Measurements from ENCODE around the gene RCOR1. TPM values are rescaled to one million over a fixed set of nuclear protein-coding genes. Genes with fewer than 3 reads are reported as not detected.

Gene RCOR1
- total RNA-seq, 1 experiment from 2014 or later = 34.1 TPM

DNA sequence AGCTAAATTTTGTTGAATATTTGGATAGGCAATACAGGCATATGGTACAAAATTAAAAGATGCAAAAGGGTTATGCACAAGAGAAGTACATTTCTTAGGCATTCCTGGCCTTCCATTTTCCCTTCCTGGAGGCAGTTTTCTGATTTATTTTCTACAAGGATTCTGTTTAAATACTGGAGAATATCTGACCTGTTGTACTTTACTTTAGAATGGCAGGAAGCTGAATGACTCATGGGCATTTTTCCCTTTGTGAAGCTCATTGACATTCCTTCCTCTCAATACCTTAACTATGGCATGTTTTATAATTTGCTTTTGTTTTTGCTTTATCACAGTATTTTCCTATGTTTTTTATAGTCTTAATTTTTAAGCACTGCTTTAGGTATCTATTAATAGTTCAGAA is 62.7 kb downstream of the RCOR1 start:
- Histone ChIP-seq H4K91ac (ENCODE audit: insufficient read length, low read depth, low read length) (no peak overlapping the region), H2BK12ac (ENCODE audit: insufficient read length, low read depth, low read length) (no peak overlapping the region), H3K9ac (ENCODE audit: extremely low read depth, insufficient read length, low read length) (no peak overlapping the region), H3K4ac (ENCODE audit: low read depth, low read length) (no peak overlapping the region), H3K27me3 (ENCODE audit: insufficient read depth, low read length) (no peaks in the 10 kb centered on the region), H3K79me2 (ENCODE audit: insufficient read depth, low read length) (peaks cover 11% of the 10 kb centered on the region; the same call in 1 of the 2 replicates), H3K18ac (ENCODE audit: insufficient read length, low read depth, low read length) (no peak overlapping the region), H3K9me3 (ENCODE audit: control insufficient read depth, low read depth, low read length) (no peaks in the 10 kb centered on the region), H4K5ac (ENCODE audit: insufficient read length, low read depth, low read length) (no peak overlapping the region), H3T11ph (ENCODE audit: low read length) (no peak overlapping the region), H3K27ac (ENCODE audit: insufficient read length, low read depth, low read length) (no peak overlapping the region), H2AK5ac (ENCODE audit: insufficient read length, low read length) (no peak overlapping the region), H2AFZ (ENCODE audit: low read length) (no peak overlapping the region), H4K8ac (replicated peaks; ENCODE audit: insufficient read length, low read depth, low read length) (no peak overlapping the region), H2BK5ac (ENCODE audit: insufficient read length, low read length) (no peak overlapping the region), H4K20me1 (ENCODE audit: control insufficient read depth, insufficient read depth, insufficient read length) (no peaks in the 10 kb centered on the region), H2BK20ac (ENCODE audit: low read depth, low read length, poor library complexity, severe bottlenecking) (no peak overlapping the region), H3K79me1 (ENCODE audit: insufficient read depth, low read depth, low read length, poor library complexity, severe bottlenecking) (peaks cover 8% of the 10 kb centered on the region), H3K14ac (ENCODE audit: insufficient read depth, low read length) (no peak overlapping the region), H3K56ac (ENCODE audit: insufficient read length, low read depth, low read length) (no peak overlapping the region), H3K4me1 (ENCODE audit: insufficient read depth, low read length) (peaks cover 3% of the 10 kb centered on the region; the same call in 1 of the 2 replicates), H3K23ac (ENCODE audit: insufficient read length, low read depth, low read length) (no peak overlapping the region), H3K23me2 (ENCODE audit: insufficient read length, low read depth, low read length, poor library complexity, severe bottlenecking) (no peaks in the 10 kb centered on the region), H2BK120ac (ENCODE audit: low read depth, low read length, poor library complexity, severe bottlenecking) (no peak overlapping the region), H2BK15ac (ENCODE audit: low read depth, low read length) (no peak overlapping the region), H3K4me2 (ENCODE audit: insufficient read depth, insufficient read length, low read length) (no peak overlapping the region)
- no peak for TF ChIP-seq CTCF (conservative IDR thresholded peaks at IDR 0.05)
- peaks cover 3 to 6% (median 4%) of the 10 kb centered on the region in 3 experiments; a peak in 5 of 7 replicates for H3K36me3 Mint-ChIP-seq (ENCODE audit: insufficient read depth in 1 of 3, low read depth in 3 of 3)
- H3K4me3 Mint-ChIP-seq = no peak overlapping the region
- H3K27ac Mint-ChIP-seq = peak overlapping the region; percentile 55 to 70 (median 66); a peak in 3 of 7 replicates
- peaks cover 27 to 32% of the 10 kb centered on the region in 2 experiments for H3K4me1 Mint-ChIP-seq
- no peaks in the 10 kb centered on the region for H3K27me3 Mint-ChIP-seq (ENCODE audit: low read depth)
- H3K9me3 Mint-ChIP-seq = peaks cover 0 to 4% of the 10 kb centered on the region in 2 experiments; a peak in 3 of 5 replicates
- no peak for DNase-seq
